ENCODE data around the gene SLCO1A2. TPM values are rescaled to one million over a fixed set of nuclear protein-coding genes. Genes with fewer than 3 reads are reported as not detected.

Gene SLCO1A2
- total RNA-seq, 1 donor from 2014 or later = 4.6 TPM

Other genes with a start within 250 kb of the SLCO1A2 start
- 0.09 to 0.11 TPM in 2 of 3 replicates, not detected in the other for gene SLCO1B1, start 203.7 kb downstream of the SLCO1A2 start, total RNA-seq
- not detected in 3 replicates for gene IAPP, start 38.0 kb upstream of the SLCO1A2 start, total RNA-seq
- gene PYROXD1, start 102.7 kb upstream of the SLCO1A2 start, total RNA-seq = 12.2 to 13.4 TPM (median 13.1 TPM) in 3 replicates
- gene RECQL, start 166.7 kb upstream of the SLCO1A2 start, total RNA-seq = 15.7 to 17.8 TPM (median 17.4 TPM) in 3 replicates
- 29.2 to 30.7 TPM (median 29.6 TPM) in 3 replicates for gene GOLT1B, start 166.9 kb upstream of the SLCO1A2 start, total RNA-seq
- not detected in 3 replicates for gene SPX, start 191.4 kb upstream of the SLCO1A2 start, total RNA-seq

Measured in mesothelial cell of epicardium (in vitro differentiated cells).